HL-60 (cell line): ENCODE results near the gene MOK.

Source experiments
- CTCF ChIP-seq: IDR thresholded peaks from one replicate; pipeline ENCODE4 v1.5.1; 2011; ENCODE audit warnings: low read length, control low read depth, inconsistent platforms; ENCODE audit not compliant: insufficient read depth
- POLR2AphosphoS5 ChIP-seq: IDR thresholded peaks from 2 replicates; pipeline ENCODE4 v1.6.1; 2012; ENCODE audit warnings: low read depth
- REST ChIP-seq: IDR thresholded peaks from 2 replicates; pipeline ENCODE4 v1.6.1; 2012; ENCODE audit warnings: low read depth; ENCODE audit not compliant: insufficient replicate concordance

GRCh38 chr14:102211240-102211639, 93.7 kb downstream of the MOK start:
- TF ChIP-seq POLR2AphosphoS5 (no peak), CTCF (no peak), REST (no peak)
